ENCODE measurements around the gene LSAMP. TPM values are rescaled to one million over a fixed set of nuclear protein-coding genes. Genes with fewer than 3 reads are reported as not detected.

The LSAMP gene
- total RNA-seq, 4 donors from 2014 or later: 1.3 to 8.3 (median 1.8) TPM

- Histone ChIP-seq H3K36me3 (no peaks in the 10 kb centered on the region), H3K27me3 (no peaks in the 10 kb centered on the region), H3K9me3 (no peaks in the 10 kb centered on the region), H3K4me3 (no peak overlapping the region), H3K4me1 (no peaks in the 10 kb centered on the region), H3K27ac (no peak overlapping the region)
- no peak for DNase-seq
- TF ChIP-seq CTCF (IDR thresholded peaks at IDR 0.05): no peak
- no peak for TF ChIP-seq POLR2A (IDR thresholded peaks at IDR 0.05)
These were observed 583.2 kb downstream of the LSAMP start for GRCh38 chr3:115862099-115862498.

- Histone ChIP-seq H3K9me3 (no peaks in the 10 kb centered on the region), H3K4me3 (no peak overlapping the region), H3K27me3 (no peaks in the 10 kb centered on the region), H3K36me3 (no peaks in the 10 kb centered on the region), H3K4me1 (no peaks in the 10 kb centered on the region), H3K27ac (no peak overlapping the region)
- no peak for DNase-seq
- TF ChIP-seq POLR2A (IDR thresholded peaks at IDR 0.05): no peak
- TF ChIP-seq CTCF (IDR thresholded peaks at IDR 0.05): no peak
These were observed 584.0 kb downstream of the LSAMP start for GRCh38 chr3:115861166-115861733.

GRCh38 chr3:115860766-115861165, 584.5 kb downstream of the LSAMP start:
- DNase-seq: no peak
- no peak for TF ChIP-seq POLR2A (IDR thresholded peaks at IDR 0.05)
- TF ChIP-seq CTCF (IDR thresholded peaks at IDR 0.05): no peak

GRCh38 chr3:115859002-115859807, 586.1 kb downstream of the LSAMP start:
- no peak overlapping the region for H3K4me3 ChIP-seq
- TF ChIP-seq CTCF (IDR thresholded peaks at IDR 0.05): no peak
- TF ChIP-seq POLR2A (IDR thresholded peaks at IDR 0.05): no peak
- H3K36me3 ChIP-seq: no peaks in the 10 kb centered on the region
- H3K27ac ChIP-seq: no peak overlapping the region
- H3K27me3 ChIP-seq: no peaks in the 10 kb centered on the region
- H3K4me1 ChIP-seq: no peaks in the 10 kb centered on the region
- no peaks in the 10 kb centered on the region for H3K9me3 ChIP-seq
- DNase-seq: no peak

More at GRCh38 chr3:115860766-115861165, 584.5 kb downstream of the LSAMP start:
- no peaks in the 10 kb centered on the region for H3K9me3 ChIP-seq
- no peaks in the 10 kb centered on the region for H3K4me1 ChIP-seq
- H3K4me3 ChIP-seq: no peak overlapping the region
- no peaks in the 10 kb centered on the region for H3K27me3 ChIP-seq
- H3K27ac ChIP-seq: no peak overlapping the region
- H3K36me3 ChIP-seq: no peaks in the 10 kb centered on the region

- no peaks in the 10 kb centered on the region for H3K9me3 ChIP-seq
- no peak overlapping the region for H3K27ac ChIP-seq
- no peak for DNase-seq
- H3K4me3 ChIP-seq: no peak overlapping the region
- no peaks in the 10 kb centered on the region for H3K27me3 ChIP-seq
- no peaks in the 10 kb centered on the region for H3K36me3 ChIP-seq
- TF ChIP-seq CTCF (IDR thresholded peaks at IDR 0.05): no peak
- TF ChIP-seq POLR2A (IDR thresholded peaks at IDR 0.05): no peak
- H3K4me1 ChIP-seq: no peaks in the 10 kb centered on the region
These were observed 587.7 kb downstream of the LSAMP start for GRCh38 chr3:115857518-115858136.
